HL-60/S4 (cell line): Measurements from ENCODE around the gene NAP1L4.
"Not testable (repeated sequence)": the region's sequence is repeated elsewhere in the genome, so short reads cannot be mapped to it uniquely, and the experiment has no call there.

ENCODE experiments used
- in situ Hi-C: fragments of 300-500 bp; cut with MboI; formaldehyde crosslinking; loops from 2 replicates; pipeline ENCODE4 v1.14.3; 2022; ENCODE audit warnings: low sequenced_read_pairs

NAP1L4 gene

DNA sequence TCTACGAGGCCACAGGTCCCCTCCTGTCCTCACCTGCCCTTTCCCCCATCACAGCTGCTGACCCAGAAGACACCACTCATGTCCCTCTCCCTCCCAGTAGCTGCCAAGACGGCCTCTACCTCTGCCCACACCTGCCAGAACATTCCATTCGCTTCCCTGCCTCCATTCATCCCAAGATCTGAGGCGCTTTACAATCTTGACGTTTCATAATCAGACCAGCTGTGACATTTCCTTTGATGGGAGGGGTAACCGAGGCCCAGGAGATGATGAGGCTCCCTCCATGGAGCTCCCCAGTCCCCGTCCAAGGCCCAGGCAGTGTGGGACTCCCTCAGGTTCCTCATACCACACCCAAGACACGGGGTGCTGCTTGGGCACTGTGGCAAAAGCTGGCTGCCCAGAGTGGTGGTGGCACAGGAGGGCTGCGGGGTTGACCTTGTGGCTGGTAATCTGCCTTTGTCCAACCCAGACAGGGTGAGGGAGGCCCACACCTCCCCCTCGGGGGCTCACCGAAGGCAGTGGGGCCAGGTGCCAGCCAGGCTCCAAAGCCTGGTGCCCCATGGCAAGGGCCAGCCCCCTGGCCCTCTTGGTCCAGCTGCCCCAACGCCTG lies 80.2 kb downstream of the NAP1L4 start:
- in situ Hi-C loops = no loop called here

DNA sequence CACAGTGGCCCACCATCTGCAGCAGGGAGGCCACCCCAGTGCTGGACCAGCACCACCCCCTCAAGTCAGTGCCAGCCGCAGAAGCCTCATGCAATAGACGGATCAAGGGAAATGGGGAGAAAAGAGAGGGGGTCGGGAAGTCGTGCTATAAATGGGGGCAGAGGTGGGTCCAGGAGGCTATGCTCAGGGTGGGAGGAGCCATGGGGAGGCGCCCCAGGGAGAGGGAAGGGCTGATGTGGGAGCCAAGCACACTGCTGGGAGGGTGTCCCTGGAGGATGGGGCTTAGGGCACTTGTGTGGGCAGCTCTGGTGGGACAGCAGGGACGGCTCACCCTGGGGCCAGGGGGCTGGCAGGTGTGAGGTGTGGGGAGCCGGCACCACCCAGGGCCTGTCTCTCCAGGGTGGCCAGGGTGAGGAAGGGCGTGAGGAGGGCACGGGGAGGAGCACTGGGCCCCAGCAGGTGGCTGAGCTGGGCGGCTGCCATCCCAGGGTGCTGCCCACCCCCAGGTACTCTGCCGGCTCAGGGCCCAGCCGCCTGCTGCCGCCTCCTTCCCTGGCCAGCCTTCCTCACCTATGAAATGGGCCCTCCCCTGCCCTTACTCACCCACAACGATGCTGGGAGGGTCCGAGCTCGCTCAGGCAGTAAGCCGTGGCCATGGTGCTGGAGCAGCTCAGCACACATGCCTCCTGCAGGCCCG lies 80.9 kb downstream of the NAP1L4 start:
- in situ Hi-C loops = no loop called here

DNA sequence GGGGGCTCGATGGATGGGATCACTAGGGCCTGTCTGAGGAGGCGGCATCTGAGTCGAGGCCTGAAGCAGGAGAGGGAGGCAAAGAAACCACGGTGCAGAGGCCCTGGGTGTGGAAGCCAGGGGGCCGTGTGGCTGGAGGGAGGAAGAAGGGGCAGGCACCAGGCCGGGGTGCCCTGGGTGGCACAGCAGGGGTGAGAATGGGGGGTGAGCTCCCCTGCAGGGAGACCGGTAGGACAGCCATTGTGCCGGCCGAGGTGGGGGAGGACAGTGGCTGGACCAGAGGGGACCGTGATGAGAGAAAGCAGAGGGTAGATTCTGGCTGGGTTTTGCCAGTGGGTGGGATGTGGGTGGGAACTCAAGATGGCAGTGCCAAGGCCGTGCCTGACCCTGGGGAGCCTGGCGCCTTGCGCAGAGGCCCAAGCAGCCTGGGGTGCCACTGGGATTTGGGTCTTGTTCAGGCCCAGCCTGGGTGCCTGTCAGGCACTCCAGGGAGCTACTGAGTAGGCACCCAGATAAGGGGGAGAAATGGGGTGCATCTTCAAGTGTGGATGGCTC lies 81.7 kb downstream of the NAP1L4 start:
- in situ Hi-C loops = no loop called here

DNA sequence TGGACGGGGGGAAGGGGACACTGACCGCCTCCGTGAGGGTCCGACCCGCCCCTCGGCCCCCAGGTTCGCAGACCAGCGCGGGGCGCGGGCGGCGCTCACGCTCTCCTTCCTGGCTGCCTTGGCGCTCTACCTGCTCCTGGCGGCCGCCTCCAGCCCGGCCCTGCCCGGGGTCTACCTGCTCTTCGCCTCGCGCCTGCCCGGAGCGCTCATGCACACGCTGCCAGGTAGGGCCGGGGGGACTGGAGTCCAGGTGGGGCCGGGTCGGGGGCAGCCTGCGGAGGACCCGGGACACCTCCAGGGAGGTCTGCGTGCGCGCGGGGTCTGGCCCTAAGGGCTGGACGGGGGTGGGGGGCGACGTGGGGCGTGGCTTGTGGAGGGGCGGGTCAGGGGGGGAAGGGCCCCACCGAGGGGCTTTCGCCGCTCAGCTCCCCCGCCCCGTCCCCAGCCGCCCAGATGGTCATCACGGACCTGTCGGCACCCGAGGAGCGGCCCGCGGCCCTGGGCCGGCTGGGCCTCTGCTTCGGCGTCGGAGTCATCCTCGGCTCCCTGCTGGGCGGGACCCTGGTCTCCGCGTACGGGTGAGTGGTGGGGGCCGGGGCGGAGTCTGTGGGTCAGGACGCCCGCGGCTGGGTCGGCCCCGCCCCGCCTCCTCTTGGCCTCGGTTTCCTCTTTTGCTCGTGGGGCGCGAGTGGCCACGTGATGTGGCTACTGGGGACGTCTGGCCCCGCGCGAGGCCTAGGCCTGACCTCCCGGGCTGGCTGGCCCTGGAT lies 82.8 kb downstream of the NAP1L4 start:
- in situ Hi-C loops = no loop called here

DNA sequence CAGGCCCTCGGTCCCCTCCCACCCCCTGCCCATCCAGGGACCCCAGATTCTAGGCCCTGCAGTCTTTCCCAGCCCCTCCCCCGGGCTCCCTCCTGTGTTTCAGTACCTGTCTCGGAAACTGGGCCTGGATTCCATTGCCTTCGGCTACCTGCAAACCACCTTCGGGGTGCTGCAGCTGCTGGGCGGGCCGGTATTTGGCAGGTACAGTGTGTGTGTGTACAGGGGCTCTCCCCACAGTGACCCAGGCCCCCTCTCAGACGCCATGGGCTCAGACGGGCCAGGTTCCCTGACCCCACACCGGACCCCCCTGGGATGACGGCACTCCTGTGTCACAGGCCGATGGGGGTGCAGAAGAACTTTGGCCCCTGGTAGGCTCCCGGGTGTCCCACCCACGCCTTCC lies 84.0 kb downstream of the NAP1L4 start:
- in situ Hi-C loops = no loop called here

DNA sequence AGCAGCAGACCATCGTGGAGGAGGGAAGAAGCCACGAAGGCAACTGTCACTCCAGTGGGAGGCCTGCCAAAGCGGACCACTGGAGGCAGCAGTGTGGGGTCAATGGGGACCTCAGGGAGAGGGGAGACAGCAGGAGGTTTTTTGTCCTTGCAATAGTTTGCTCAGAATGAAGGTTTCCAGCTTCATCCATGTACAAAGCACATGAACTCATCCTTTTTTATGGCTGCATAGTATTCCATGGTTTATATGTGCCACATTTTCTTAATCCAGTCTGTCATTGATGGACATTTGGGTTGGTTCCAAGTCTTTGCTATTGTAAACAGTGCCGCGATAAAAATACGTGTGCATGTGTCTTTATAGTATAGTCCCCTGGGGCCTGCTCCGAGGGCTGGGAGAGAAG lies 86.8 kb downstream of the NAP1L4 start:
- in situ Hi-C loops = not testable (repeated sequence)

DNA sequence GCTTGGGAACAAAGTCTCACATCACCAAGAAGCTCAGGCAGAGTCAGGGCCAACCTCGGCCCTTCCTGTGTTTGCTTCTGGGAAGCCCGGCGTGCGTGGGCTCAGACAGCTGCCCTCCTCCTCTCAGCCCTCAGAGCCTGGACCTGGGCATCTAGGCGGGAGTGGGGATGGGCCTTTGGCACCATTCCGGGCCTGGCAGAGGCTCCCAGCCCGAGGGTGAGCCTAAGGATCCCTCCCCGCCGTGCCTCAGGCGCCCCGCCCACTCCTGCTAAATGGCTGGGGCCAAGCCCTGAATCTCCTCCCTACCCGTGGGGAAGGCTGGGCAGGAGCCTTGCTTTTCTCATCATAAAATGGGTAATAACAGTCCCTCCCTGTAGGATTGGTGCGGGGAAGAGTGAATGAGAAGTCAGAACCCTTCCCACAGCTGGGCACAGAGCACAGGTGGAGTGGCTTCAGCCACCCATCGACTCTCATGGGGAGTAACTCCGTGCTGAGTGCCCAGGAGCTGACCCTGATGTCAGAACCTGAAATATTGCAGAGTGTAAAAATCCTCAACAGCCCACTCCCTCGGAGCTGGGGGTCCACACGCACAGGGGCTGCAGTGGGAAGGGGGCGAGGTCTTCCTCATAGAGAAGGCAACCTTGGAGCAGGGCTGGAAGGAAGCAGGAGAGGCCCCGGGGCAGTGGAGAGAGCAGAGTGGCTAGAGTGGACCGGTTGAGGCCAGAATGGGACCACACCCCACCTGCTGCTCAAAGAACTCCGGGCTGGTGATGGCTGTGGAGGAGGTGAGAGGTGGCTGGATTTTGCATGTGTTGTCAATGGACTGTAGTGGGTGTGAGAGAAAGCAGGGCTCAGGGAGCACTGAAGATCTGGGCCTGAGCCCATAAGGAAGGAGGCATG lies 87.7 kb downstream of the NAP1L4 start:
- in situ Hi-C loops = no loop called here

DNA sequence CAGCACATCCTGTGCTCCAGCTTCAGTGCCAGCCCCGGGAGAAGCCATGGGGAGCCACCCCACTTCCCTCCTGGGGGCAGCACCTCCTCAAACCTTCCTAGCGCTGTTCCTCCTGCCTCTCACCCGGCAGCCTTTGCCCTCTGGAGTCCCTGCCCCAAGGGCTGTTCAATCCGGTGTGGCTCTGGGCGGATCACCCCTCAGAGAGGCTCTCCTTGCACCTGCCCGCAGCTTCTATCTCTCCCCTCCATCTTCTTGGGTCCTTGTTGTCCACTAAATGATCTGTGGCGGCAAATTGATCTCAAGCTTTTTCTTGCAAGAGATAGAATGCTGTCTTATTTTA lies 88.5 kb downstream of the NAP1L4 start:
- in situ Hi-C loops = no loop called here

DNA sequence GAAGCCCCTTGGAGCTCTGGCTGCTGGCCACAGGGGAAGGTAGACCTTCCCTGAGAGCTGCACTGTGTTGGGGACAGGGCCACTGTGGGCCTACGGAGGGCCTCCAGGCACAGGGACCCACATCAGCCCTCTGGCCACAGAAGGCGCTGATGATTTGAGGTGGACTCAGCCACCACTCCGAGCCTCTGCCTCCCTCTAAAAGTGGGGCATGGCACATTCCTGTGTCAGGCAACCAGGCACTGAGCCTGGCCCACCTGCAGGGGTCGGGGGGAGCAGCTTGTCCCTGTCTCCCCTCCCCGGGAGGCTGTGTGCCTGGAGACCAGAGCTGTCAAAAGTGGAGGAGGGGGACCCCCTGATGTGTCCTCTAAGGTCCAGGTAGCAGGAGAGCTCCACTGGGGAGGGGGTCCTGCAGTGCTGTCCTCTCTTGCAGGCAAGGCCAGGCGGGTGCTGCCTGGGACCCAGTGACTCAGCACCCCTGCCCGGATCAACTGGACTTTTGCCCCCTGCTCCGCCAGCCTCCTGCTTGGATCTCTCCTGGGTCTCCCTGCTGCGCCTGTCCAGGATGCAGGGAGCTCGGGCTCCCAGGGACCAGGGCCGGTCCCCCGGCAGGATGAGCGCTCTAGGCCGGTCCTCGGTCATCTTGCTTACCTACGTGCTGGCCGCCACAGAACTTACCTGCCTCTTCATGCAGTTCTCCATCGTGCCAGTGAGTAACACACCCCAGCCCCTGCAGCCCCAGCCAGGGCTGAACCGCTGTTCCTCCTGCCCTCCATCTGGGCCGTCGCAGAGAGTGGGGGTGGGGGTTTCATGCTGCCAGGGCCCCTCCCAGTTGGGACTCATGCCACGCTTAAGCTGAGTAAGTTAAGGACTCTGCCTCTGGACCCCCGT lies 89.1 kb downstream of the NAP1L4 start:
- in situ Hi-C loops = no loop called here

DNA sequence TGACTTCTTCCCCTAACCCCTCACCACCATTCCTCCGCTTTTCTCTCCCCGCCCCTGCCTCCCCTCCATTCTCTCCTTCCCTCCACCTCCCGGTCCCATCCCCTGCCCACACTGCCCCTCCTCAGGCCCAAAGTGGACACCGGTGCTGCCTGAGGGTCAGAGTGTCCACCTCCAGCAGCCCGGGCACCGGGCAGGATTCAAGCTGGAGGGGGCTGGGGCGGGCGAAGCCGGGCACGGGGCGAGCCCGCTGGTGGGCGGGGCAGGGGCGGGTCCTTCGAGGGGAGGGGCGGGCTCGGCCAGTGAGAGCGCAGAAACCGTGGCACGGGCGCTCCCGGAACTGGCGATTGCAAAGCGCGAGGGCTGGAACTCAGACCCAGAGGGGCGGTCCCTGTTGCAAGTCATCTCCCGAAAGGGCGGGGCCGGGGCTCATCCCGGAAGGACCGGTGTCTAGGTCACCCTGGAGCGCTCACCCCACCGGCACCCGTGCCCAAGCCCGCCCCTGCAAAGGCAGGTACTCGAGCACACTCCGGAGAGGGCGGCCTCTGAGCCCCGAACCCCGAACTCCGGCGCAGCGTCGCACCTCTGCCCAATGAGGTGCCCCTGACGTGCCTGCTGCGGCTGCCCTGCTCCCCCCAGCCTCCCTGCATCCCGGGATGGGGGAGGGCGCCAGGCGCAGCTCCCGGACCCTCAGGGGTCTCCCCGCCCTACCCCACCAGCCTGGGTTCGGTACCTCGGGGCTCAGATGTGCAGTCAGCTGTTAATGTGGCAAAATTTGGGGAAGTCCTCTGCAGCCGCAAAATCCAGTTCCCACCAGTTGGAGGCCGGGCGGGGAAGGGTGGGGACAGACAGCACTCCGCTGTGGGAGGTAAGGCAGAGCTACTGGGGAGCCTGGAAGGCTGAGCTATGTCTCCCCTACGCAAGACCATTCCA lies 90.0 kb downstream of the NAP1L4 start:
- in situ Hi-C loops = no loop called here

DNA sequence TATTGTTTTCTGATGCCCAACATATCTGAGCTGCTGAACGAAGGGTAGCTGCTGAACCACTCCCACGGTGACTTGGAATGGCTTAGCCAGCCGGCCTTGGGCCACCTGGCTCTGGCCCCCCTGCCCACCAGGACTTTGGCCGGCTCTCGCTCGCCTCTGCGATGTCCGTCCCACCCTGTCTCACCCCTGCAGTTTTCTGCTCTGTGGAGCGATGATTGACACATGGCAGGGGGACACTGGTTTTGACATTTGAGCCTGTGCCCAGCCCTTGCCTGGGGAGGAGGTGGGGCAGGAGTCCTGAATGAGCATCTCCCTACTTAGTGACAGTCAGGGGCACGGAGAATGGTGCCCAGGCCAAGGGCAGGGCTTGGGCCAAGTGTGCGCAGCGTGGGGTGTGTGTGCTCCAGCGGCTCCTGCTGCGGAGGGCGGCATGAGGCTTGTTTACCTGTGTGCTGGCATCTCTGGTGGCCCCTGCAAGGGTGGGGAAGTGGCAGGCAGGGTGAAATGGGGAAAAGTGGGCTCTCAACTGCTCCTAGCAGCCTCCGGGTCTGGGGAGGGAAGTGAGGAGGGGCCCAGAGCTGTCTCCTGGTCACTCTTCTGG lies 90.8 kb downstream of the NAP1L4 start:
- in situ Hi-C loops = no loop called here

DNA sequence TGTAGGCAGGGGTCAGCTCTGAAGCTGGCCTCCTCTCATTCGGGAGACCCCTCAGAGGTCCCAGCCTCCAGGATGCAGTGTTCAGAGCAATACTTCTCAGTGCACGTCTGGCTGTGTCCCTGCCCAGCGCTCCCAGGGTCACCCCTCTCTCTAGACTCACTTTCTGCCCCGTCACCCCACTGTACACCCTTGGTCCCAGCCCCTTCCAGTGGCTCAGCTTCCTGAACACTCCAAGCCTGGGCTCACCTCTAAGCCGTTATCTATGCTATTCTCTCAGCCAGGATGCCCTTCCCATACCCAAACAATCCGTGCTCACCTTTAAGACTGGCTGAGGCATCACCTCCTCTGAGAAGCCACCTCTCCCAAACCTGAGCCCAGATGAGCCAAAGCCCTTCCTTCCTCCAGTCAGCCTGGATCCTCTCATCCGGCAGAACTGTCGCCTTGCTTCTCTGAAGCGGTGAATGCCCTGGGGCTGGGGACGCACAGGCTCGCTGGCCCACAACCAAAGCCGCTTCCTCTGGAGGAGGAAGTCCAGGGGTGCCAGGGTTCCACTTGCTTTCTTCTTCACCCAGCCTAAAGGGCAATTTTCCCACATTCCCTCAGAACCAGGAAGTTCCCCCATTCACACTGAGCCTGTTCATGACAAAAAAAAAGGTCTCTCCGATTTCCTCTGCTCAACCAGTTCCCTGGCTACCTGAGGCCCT lies 92.9 kb downstream of the NAP1L4 start:
- in situ Hi-C loops = loop anchor here (10.0 to 25.0 kb wide), 3 partner anchors 364 to 712 kb away; no protein-coding TSS in a partner anchor

DNA sequence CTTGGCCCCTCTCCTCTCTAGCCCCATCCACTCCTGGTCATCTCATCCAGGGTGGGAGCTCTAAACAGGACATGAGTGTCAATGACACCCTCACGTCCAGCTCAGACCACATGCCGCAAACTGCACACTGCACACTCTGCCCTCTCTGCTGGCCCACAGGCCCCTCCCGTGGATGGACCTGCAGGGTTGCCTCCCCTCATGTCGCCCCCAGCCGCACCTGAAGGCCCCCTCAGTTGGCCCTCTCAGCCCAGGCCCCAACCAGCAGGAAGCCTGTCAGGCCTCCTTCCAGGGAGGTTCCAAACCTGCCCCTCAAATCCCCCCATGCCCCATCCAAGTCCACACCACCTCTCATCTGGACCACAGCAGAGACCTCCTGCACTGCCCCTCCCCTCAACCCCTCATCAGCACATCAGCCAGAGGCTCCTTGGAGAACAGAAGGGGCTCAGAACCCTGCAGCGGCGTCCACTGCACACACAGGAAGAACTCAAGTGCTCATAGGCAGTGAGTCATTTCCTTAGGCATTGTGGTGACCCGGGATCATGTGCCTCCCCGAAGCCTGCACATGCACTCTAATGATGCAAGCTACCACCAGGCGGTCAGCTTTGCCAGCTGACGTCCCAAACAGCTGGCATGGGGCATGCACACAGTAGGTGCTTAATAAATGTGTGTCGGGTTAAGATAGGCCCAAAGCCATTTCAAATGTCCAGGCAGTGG lies 93.6 kb downstream of the NAP1L4 start:
- in situ Hi-C loops = loop anchor here (10.0 to 25.0 kb wide), 3 partner anchors 364 to 711 kb away; no protein-coding TSS in a partner anchor

DNA sequence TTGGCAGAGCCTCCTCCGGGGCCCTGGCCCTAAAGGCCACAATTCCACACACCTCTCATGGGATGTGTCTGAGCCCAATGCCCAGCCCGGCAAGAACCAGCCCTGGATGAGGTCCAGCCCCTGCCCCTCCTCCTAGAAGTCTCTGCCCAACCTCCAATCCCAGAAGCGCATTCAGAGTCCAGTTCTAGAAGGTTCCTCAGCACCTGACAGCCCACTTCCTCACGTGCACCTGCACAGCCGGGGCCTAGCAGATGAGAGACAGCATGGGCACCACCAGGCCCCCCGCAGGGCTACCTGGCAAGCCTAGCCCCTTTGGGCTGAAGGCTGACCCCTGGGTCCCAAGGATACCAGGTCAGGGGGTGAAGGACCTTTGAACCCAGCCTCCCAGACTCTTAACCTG lies 95.1 kb downstream of the NAP1L4 start:
- in situ Hi-C loops = loop anchor here (10.0 to 25.0 kb wide), 3 partner anchors 362 to 710 kb away; no protein-coding TSS in a partner anchor

DNA sequence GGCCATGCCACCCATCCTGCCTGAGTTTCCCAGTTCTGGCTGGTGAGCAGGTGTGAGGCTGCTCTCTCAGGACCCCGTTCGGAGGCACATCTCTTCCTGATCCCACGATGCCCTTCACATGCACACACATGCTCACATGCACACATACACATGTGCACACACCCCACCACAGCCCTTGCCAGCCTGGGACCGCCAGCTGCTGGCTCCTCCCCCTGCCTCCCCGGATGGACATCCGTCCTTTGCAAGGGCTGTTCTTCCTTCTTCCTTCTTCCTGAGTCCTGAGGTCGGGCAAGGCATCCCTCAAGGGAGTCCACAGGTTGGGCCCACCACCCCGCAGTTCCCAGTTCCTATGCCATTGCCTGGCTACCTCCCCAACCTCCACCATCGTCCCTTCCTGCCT lies 96.1 kb downstream of the NAP1L4 start:
- in situ Hi-C loops = loop anchor here (10.0 to 25.0 kb wide), 3 partner anchors 361 to 709 kb away; no protein-coding TSS in a partner anchor
